ENCODE results near the gene RIMOC1.

RIMOC1 gene

DNA sequence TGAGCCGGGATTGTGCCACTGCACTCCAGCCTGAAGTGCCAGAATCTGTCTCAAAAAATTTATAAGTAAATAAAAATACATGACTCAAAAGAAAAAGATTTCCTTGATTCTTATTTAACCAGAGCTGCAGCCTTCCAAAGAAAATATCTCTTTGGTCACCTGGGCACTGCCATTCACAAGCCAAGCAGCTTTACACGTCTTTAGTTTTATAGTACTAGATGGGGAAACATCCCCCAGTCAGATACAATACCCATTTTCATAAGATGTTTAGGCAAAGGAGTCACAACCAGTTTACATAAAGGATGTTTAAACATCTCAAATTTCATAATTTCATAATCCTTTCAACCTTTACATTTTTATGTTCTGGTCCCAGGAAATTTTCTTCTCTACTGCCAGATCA, 20.2 kb upstream of the RIMOC1 start:
- POLR2A ChIA-PET: no interaction called here
- TF ChIP-seq, protein P1, sequence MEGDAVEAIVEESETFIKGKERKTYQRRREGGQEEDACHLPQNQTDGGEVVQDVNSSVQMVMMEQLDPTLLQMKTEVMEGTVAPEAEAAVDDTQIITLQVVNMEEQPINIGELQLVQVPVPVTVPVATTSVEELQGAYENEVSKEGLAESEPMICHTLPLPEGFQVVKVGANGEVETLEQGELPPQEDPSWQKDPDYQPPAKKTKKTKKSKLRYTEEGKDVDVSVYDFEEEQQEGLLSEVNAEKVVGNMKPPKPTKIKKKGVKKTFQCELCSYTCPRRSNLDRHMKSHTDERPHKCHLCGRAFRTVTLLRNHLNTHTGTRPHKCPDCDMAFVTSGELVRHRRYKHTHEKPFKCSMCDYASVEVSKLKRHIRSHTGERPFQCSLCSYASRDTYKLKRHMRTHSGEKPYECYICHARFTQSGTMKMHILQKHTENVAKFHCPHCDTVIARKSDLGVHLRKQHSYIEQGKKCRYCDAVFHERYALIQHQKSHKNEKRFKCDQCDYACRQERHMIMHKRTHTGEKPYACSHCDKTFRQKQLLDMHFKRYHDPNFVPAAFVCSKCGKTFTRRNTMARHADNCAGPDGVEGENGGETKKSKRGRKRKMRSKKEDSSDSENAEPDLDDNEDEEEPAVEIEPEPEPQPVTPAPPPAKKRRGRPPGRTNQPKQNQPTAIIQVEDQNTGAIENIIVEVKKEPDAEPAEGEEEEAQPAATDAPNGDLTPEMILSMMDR (IDR thresholded peaks at IDR 0.05; ENCODE audit: control extremely low read depth, extremely low read depth, low read depth, missing control alignments): no peak
- CTCF ChIA-PET: interaction anchor here (1.0 to 2.6 kb wide), 3 partner anchors 11 to 28 kb away, joined by 3 to 9 read pairs (median 3); no protein-coding TSS in a partner anchor
- no peak for DNase-seq (ENCODE audit: extremely low spot score)

DNA sequence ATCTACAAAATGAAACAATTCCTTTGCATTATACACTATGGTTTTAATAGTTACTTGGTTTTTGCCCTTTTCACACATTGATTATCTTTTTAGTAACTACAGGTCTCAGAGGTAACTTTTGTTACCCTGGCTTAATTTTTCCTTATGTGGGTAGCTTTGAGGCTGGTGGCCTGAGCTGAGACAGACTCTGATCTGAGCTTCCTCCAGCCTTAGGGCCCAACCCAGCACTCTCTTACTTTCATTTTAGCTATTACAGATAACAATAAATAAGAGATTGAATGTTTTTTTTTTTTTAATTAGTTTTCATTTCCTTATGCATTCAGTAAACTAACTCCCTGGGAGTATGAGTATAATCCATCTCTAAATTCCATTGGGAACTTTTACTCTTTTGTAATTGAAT, 18.9 kb upstream of the RIMOC1 start:
- TF ChIP-seq, protein P1 (IDR thresholded peaks at IDR 0.05; ENCODE audit: control extremely low read depth, extremely low read depth, low read depth, missing control alignments): no peak
- POLR2A ChIA-PET: interaction anchor here (0.7 to 0.8 kb wide), 2 partner anchors 16 to 19 kb away, joined by 3 to 4 read pairs; partner anchors contain the start of gene RIMOC1
- CTCF ChIA-PET: interaction anchor here (0.9 to 2.6 kb wide), 3 partner anchors 11 to 29 kb away, joined by 4 to 9 read pairs (median 4); no protein-coding TSS in a partner anchor
- DNase-seq (ENCODE audit: extremely low spot score): no peak

DNA sequence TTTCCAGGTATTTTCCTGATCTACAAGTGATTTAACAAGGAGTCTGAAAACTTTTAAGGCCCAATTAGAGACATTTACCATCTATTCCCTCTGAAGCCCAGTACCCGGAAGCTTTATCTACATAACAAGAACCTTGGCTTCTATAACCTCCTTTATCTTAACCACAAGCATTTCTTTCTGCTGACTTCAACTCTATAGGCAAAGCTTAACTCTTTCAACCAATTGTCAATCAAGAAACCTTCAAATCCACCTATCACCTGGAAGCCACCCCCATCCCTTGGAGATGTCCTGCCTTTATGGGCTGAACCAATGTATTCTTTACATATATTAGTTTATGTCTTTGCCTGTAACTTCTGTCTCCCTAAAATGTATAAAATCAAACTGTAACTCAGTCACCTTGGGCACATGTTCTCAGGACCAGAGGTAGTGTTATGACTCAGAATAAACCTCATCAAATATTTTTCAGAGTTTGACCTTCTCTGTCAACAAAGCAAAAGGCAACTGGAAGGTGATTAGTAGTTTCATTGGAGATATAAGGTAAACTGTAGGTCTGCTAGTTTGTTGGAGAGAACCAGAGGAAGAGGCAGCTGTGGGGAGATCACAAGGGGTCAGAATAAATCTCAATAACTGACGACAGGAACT, 13.0 kb upstream of the RIMOC1 start:
- ChIA-PET POLR2A (interaction anchor here (2.0 kb wide), 1 partner anchor 13 kb away, joined by 4 read pairs; the partner anchor contains the start of gene RIMOC1), CTCF (interaction anchor here (1.3 to 1.6 kb wide), 6 partner anchors 9 to 166 kb away, joined by 3 to 5 read pairs (median 4); partner anchors contain the start of gene RIMOC1)
- no peak for DNase-seq (ENCODE audit: extremely low spot score)
- TF ChIP-seq, protein P1 (IDR thresholded peaks at IDR 0.05; ENCODE audit: control extremely low read depth, extremely low read depth, low read depth, missing control alignments): no peak

DNA sequence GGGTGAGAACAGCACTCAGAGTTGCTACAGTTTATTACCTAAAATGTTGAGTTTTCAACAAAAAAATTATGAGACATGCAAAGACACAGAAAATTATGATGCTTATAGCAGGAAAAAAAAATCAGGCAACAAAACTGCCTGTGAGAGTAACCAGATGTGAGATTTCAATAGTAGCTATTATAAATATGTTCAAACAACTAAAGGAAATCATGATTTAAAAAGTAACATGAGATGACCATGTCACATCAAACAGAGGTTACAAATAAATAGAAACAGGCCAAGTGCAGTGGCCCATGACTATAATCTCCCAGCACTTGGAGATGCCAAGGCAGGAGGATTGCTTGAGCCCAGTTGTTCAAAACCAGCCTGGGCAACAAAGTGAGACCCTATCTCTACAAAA, 12.1 kb upstream of the RIMOC1 start:
- TF ChIP-seq, protein P1 (IDR thresholded peaks at IDR 0.05; ENCODE audit: control extremely low read depth, extremely low read depth, low read depth, missing control alignments): no peak
- POLR2A ChIA-PET: no interaction called here
- CTCF ChIA-PET: interaction anchor here (1.4 to 1.6 kb wide), 3 partner anchors 10 to 166 kb away, joined by 3 to 5 read pairs (median 3); no protein-coding TSS in a partner anchor
- no peak for DNase-seq (ENCODE audit: extremely low spot score)

DNA sequence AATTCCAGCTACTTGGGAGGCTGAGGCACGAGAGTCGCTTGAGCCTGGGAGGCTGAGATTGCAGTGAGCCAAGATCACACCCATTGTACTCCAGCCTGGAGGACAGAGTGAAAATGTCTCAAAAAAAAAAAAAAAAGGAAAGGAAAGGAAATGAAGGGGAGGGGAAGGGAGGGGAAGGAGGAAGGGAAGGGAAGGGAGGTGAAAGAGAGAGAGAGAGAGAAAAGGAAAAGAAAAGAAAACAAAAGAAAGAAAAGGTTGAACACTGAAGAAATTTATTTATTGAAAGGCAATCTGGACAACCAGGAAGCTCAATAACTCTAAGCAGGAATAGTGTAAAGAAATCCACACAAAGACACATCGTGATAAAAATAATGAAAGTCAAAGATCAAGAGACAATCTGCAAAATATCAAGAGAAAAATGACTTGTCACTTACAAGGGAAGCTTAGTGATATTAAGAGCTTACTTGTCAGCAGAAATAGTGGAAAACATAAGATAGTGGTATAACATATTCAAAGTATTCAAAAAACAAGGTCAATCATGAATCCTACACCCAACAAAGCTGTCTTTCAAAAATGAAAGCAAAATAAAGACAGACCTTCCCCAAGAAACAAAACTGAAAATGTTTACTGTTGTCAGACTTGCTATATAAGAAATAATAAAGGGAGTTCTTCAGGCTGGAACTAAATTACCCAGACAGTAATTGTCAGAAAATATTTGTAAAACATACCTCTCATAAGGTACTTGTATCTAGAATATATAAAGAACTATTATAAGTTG, 10.9 kb upstream of the RIMOC1 start:
- ChIA-PET CTCF (interaction anchor here (1.3 to 1.7 kb wide), 3 partner anchors 17 to 164 kb away, joined by 3 to 5 read pairs (median 4); no protein-coding TSS in a partner anchor), POLR2A (no interaction called here)
- DNase-seq (ENCODE audit: extremely low spot score): peak; percentile 15
- TF ChIP-seq, protein P1 (IDR thresholded peaks at IDR 0.05; ENCODE audit: control extremely low read depth, extremely low read depth, low read depth, missing control alignments): no peak

DNA sequence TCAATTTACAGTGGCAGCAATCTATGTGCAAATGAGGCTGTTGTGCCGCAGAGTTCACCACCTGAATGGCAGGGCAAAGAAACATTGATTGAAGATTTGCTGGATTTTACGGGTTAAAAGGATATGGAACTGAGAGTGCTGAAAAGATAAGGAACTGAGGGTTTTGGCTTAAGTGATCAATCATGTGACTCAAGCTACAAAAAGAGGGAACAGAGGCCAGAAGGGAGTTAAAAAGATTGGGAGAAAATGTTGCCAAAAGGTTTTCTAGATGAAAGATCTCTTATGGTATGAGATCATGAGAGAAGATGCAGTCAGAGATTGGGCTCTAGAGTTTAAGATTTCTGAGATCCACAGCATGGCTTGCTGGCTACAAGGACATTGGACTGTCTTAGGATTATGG, 7.9 kb upstream of the RIMOC1 start:
- ChIA-PET CTCF (interaction anchor here (0.9 to 1.6 kb wide), 2 partner anchors 9 to 11 kb away, joined by 3 to 4 read pairs; no protein-coding TSS in a partner anchor), POLR2A (interaction anchor here (1.3 kb wide), 1 partner anchor 8 kb away, joined by 3 read pairs; the partner anchor contains the start of gene RIMOC1)
- no peak for DNase-seq (ENCODE audit: extremely low spot score)
- TF ChIP-seq, protein P1 (IDR thresholded peaks at IDR 0.05; ENCODE audit: control extremely low read depth, extremely low read depth, low read depth, missing control alignments): no peak

Measured in GM10248 (cell line).